Transverse colon (tissue), 4 donors: ENCODE measurements around the gene GNB3. TPM values are rescaled to one million over a fixed set of nuclear protein-coding genes. Genes with fewer than 3 reads are reported as not detected.
"Not testable (repeated sequence)": the region's sequence is repeated elsewhere in the genome, so short reads cannot be mapped to it uniquely, and the experiment has no call there.

Source experiments
- DNase-seq: peaks from one replicate; pipeline ENCODE4 v3.0.0-alpha.2; 2019
- H3K27ac ChIP-seq, 4 donors: fragments of 200-600 bp; sonication (generic); 2 replicates each; pipeline ENCODE4 v1.5.1; 2016 to 2018; ENCODE audit warnings: inconsistent platforms in 4 of 4
- H3K27me3 ChIP-seq: fragments of 200-600 bp; sonication (generic); 2 replicates; pipeline ENCODE4 v1.5.1; 2017; ENCODE audit warnings: inconsistent platforms
- H3K36me3 ChIP-seq, 4 donors: fragments of 200-600 bp; sonication (generic); 2 replicates each; pipeline ENCODE4 v1.5.1; 2017 to 2019; ENCODE audit warnings: inconsistent platforms in 4 of 4
- H3K4me1 ChIP-seq, 4 donors: fragments of 200-600 bp; sonication (generic); 2 replicates each; pipeline ENCODE4 v1.5.1; 2017 to 2020; ENCODE audit warnings: inconsistent platforms in 4 of 4
- H3K4me3 ChIP-seq, 4 donors: fragments of 200-600 bp; sonication (generic); 1 replicate in 1 of 4; 2 replicates in 3 of 4; pipeline versions ENCODE4 v1.5.1 to v1.6.1; 2017 to 2019; ENCODE audit warnings: inconsistent platforms in 4 of 4
- H3K9me3 ChIP-seq, 2 donors: fragments of 200-600 bp; sonication (generic); 2 replicates each; pipeline ENCODE4 v1.5.1; 2017 to 2019; ENCODE audit warnings: inconsistent platforms in 2 of 2
- CTCF ChIP-seq, 5 experiments: fragments of 200-600 bp in 3 of 5; fragments of 450-650 bp in 2 of 5; sonication (generic) in 3 of 5; IDR thresholded peaks; 1 replicate in 2 of 5; 2 replicates in 3 of 5; pipeline ENCODE4 v1.5.1; 2016 to 2017; ENCODE audit warnings: antibody characterized with exemption in 5 of 5, inconsistent platforms in 3 of 5, mild to moderate bottlenecking in 2 of 5, moderate library complexity in 1 of 5
- EP300 ChIP-seq: sonication (generic); formaldehyde crosslinking; IDR thresholded peaks from one replicate; pipeline ENCODE4 v1.6.1; 2017; ENCODE audit warnings: antibody characterized with exemption, low read depth
- POLR2A ChIP-seq: fragments of 450-650 bp; IDR thresholded peaks from one replicate; pipeline ENCODE4 v1.6.1; 2016; ENCODE audit warnings: antibody characterized with exemption, mild to moderate bottlenecking, moderate library complexity
- POLR2AphosphoS5 ChIP-seq, 3 donors: sonication (generic); formaldehyde crosslinking; IDR thresholded peaks; one replicate each; pipeline ENCODE4 v1.6.1; 2016; ENCODE audit warnings: antibody characterized with exemption in 3 of 3
- WGBS, 2 donors: methylation state at CpG; one replicate each; pipeline ENCODE4 v1.1.5; 2018; ENCODE audit warnings: low coverage in 1 of 2; 5-methylcytosine and 5-hydroxymethylcytosine counted together
- in situ Hi-C, 4 donors: fragments of 200-750 bp; cut with MboI; loops; one replicate each; pipeline versions ENCODE4 v1.15.0 to v1.15.1; 2017; ENCODE audit warnings: low sequenced_read_pairs in 3 of 4, low pct_ligation_motif_present in 1 of 4, low pct_unique_long_range_greater_than_20kb in 1 of 4
- intact Hi-C: fragments of 100-400 bp; cut with DNase I; formaldehyde crosslinking; loops from one replicate; pipeline ENCODE4 v1.15.1; 2023; ENCODE audit warnings: low total_unique reads
- total RNA-seq, 4 donors: library from RNA; depleted of rRNA; stranded (reverse); fragments of >200 nt; gene quantifications; one replicate each; pipeline ENCODE4 v1.1.0, GENCODE V29; 2016

Gene GNB3
- total RNA-seq, 4 donors from 2014 or later: 0.14 to 0.32 TPM; not detected in 2

GRCh38 chr12:6891646-6892001 lies 50.9 kb downstream of the GNB3 start:
- no peak for DNase-seq
- 76 to 78% methylated on average over 4 to 5 of the region's 5 CpGs for WGBS, 2 donors
- Histone ChIP-seq H3K36me3 (no peaks in the 10 kb centered on the region), H3K27ac (peak overlapping the region; percentile 89 to 97 (median 92)), H3K4me3 (peak overlapping the region in 3 of 4 donors; percentile 44 to 60 (median 54)), H3K9me3 (no peaks in the 10 kb centered on the region), H3K27me3 (no peaks in the 10 kb centered on the region), H3K4me1 (peaks cover 3 to 21% (median 16%) of the 10 kb centered on the region in 4 donors)
- TF ChIP-seq EP300 (no peak), CTCF (IDR thresholded peaks at IDR 0.05) (no peak), POLR2AphosphoS5 (IDR thresholded peaks at IDR 0.05) (no peak), POLR2A (no peak)
- intact Hi-C loops (no loop called here), in situ Hi-C loops (no loop called here)

DNA sequence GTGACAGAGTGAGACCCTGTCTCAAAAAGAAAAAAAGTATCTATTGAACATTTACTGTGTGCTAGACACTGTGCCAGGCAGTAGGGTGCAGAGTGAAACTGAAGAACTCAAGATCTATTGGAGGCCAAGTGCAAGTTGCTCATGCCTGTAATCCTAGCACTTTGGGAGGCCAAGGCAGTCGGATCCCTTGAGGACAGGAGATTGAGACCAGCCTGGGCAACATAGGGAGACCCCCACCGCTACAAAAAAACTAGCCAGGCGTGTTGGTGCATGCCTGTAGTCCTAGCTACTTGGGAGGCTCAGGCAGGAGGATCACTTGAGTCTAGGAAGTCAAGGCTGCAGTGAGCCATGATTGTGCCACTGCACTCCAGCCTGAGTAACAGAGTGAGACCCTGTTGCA lies 52.0 kb downstream of the GNB3 start:
- WGBS, 2 donors: 80 to 91% methylated on average over 1 to 3 of the region's 3 CpGs
- H3K9me3 ChIP-seq, DNase-seq, H3K36me3 ChIP-seq, in situ Hi-C loops, H3K27me3 ChIP-seq, H3K4me3 ChIP-seq, intact Hi-C loops, H3K27ac ChIP-seq: not testable (repeated sequence)
- H3K4me1 ChIP-seq: peaks cover 3 to 15% (median 11%) of the 10 kb centered on the region in 4 donors

- intact Hi-C loops: no loop called here
- in situ Hi-C loops: no loop called here
Observed at GRCh38 chr12:6894321-6894720, 53.6 kb downstream of the GNB3 start.

More at GRCh38 chr12:6894321-6894720, 53.6 kb downstream of the GNB3 start:
- no peaks in the 10 kb centered on the region for H3K36me3 ChIP-seq
- H3K9me3 ChIP-seq: no peaks in the 10 kb centered on the region
- H3K4me3 ChIP-seq: no peak overlapping the region
- peaks cover 3 to 15% (median 11%) of the 10 kb centered on the region in 4 donors for H3K4me1 ChIP-seq
- TF ChIP-seq POLR2A: no peak
- no peak for TF ChIP-seq CTCF (IDR thresholded peaks at IDR 0.05)
- no peak for TF ChIP-seq EP300
- no peak for TF ChIP-seq POLR2AphosphoS5 (IDR thresholded peaks at IDR 0.05)
- no peaks in the 10 kb centered on the region for H3K27me3 ChIP-seq
- WGBS, 2 donors: 78 to 100% methylated on average over 2 to 3 of the region's 3 CpGs
- no peak for DNase-seq
- no peak overlapping the region for H3K27ac ChIP-seq

Other genes with a start within 250 kb of the GNB3 start
- 100 to 1,000 TPM; 142 to 165 (median 154) TPM for gene CHD4, start 233.5 kb upstream of the GNB3 start, total RNA-seq
- 10 to 100 TPM; 27.9 to 50.1 (median 30.2) TPM for gene LPAR5, start 205.0 kb upstream of the GNB3 start, total RNA-seq
- gene ACRBP, start 193.5 kb upstream of the GNB3 start, total RNA-seq: 1 to 10 TPM in 3 of 4 donors, not detected in 1; 2.2 to 2.9 (median 2.7) TPM
- gene ING4, start 177.8 kb upstream of the GNB3 start, total RNA-seq: 100 to 1,000 TPM in 1 of 4 donors, 10 to 100 TPM in 3; 41.8 to 165 (median 56.6) TPM
- gene ZNF384, start 151.6 kb upstream of the GNB3 start, total RNA-seq: 10 to 100 TPM; 34.8 to 49.4 (median 42.8) TPM
- gene PIANP, start 140.1 kb upstream of the GNB3 start, total RNA-seq: under 1 TPM in 1 of 4 donors, not detected in 3; 0.64 TPM
- gene COPS7A, start 116.9 kb upstream of the GNB3 start, total RNA-seq: 10 to 100 TPM; 13.1 to 44.9 (median 36.9) TPM
- 100 to 1,000 TPM; 100 to 360 (median 164) TPM for gene MLF2, start 87.8 kb upstream of the GNB3 start, total RNA-seq
- 100 to 1,000 TPM in 1 of 4 donors, 10 to 100 TPM in 3; 64.0 to 124 (median 83.9) TPM for gene PTMS, start 74.6 kb upstream of the GNB3 start, total RNA-seq
- gene LAG3, start 68.4 kb upstream of the GNB3 start, total RNA-seq: 1 to 10 TPM in 1 of 4 donors, under 1 TPM in 1, not detected in 2; 0.68 to 1.4 TPM
- gene CD4, start 51.4 kb upstream of the GNB3 start, total RNA-seq: 1 to 10 TPM in 3 of 4 donors, under 1 TPM in 1; 1.00 to 7.9 (median 2.8) TPM
- 1 to 10 TPM in 3 of 4 donors, not detected in 1; 3.0 to 6.4 (median 3.1) TPM for gene GPR162, start 19.1 kb upstream of the GNB3 start, total RNA-seq
- gene P3H3, start 12.5 kb upstream of the GNB3 start, total RNA-seq: 10 to 100 TPM in 3 of 4 donors, 1 to 10 TPM in 1; 5.9 to 32.9 (median 14.4) TPM
- 1 to 10 TPM in 3 of 4 donors, not detected in 1; 3.0 to 8.8 (median 3.3) TPM for gene CDCA3, start 10.4 kb downstream of the GNB3 start, total RNA-seq
- gene USP5, start 11.2 kb downstream of the GNB3 start, total RNA-seq: 100 to 1,000 TPM in 1 of 4 donors, 10 to 100 TPM in 3; 30.5 to 171 (median 35.4) TPM
- 100 to 1,000 TPM; 360 to 671 (median 400) TPM for gene TPI1, start 26.6 kb downstream of the GNB3 start, total RNA-seq
- 10 to 100 TPM in 2 of 4 donors, 1 to 10 TPM in 2; 4.5 to 21.0 (median 8.2) TPM for gene SPSB2, start 32.4 kb downstream of the GNB3 start, total RNA-seq
- 10 to 100 TPM in 1 of 4 donors, 1 to 10 TPM in 1, under 1 TPM in 1, not detected in 1; 0.60 to 11.3 (median 5.9) TPM for gene LRRC23, start 63.9 kb downstream of the GNB3 start, total RNA-seq
- 10 to 100 TPM in 2 of 4 donors, 1 to 10 TPM in 2; 7.2 to 14.1 (median 9.6) TPM for gene ENO2, start 73.7 kb downstream of the GNB3 start, total RNA-seq
- gene ATN1, start 87.0 kb downstream of the GNB3 start, total RNA-seq: 100 to 1,000 TPM in 2 of 4 donors, 10 to 100 TPM in 2; 59.1 to 160 (median 112) TPM
- not detected for gene RNU7-1, start 102.9 kb downstream of the GNB3 start, total RNA-seq
- 100 to 1,000 TPM; 303 to 452 (median 386) TPM for gene C12orf57, start 103.1 kb downstream of the GNB3 start, total RNA-seq
- 10 to 100 TPM; 21.7 to 49.0 (median 36.1) TPM for gene PTPN6, start 110.4 kb downstream of the GNB3 start, total RNA-seq
- gene PHB2, start 129.7 kb downstream of the GNB3 start, total RNA-seq: 100 to 1,000 TPM; 196 to 402 (median 263) TPM
- gene EMG1, start 130.0 kb downstream of the GNB3 start, total RNA-seq: 10 to 100 TPM in 3 of 4 donors, 1 to 10 TPM in 1; 5.6 to 30.6 (median 26.6) TPM
- 100 to 1,000 TPM in 3 of 4 donors, 10 to 100 TPM in 1; 56.1 to 271 (median 111) TPM for gene LPCAT3, start 177.6 kb downstream of the GNB3 start, total RNA-seq
- gene C1S, start 219.8 kb downstream of the GNB3 start, total RNA-seq: 100 to 1,000 TPM; 103 to 191 (median 117) TPM